ENCODE measurements around the gene DOCK3. TPM values are rescaled to one million over a fixed set of nuclear protein-coding genes. Genes with fewer than 3 reads are reported as not detected.
"Not testable (repeated sequence)": the region's sequence is repeated elsewhere in the genome, so short reads cannot be mapped to it uniquely, and the experiment has no call there.

DOCK3 gene
- total and polyA plus RNA-seq, 9 donors, result 0.04 to 0.71 (median 0.27) TPM; not detected in 1

DNA sequence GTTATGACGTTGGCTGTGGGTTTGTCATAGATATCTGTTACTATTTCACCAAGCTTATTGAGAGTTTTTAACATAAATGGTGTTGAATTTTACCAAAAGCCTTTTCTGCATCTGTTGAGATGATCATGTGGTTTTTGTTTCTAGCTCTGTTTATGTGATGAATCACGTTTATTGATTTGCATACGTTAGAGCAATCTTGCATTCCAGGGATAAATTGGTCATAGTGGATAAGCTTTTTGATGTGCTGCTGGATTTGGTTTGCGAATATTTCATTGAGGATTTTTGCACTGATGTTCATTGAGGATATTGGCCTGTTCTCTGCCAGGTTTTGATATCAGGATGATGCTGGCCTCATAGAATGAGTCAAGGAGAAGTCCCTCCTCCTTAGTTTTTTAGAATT is 117.8 kb downstream of the DOCK3 start:
- TF ChIP-seq, protein P1, sequence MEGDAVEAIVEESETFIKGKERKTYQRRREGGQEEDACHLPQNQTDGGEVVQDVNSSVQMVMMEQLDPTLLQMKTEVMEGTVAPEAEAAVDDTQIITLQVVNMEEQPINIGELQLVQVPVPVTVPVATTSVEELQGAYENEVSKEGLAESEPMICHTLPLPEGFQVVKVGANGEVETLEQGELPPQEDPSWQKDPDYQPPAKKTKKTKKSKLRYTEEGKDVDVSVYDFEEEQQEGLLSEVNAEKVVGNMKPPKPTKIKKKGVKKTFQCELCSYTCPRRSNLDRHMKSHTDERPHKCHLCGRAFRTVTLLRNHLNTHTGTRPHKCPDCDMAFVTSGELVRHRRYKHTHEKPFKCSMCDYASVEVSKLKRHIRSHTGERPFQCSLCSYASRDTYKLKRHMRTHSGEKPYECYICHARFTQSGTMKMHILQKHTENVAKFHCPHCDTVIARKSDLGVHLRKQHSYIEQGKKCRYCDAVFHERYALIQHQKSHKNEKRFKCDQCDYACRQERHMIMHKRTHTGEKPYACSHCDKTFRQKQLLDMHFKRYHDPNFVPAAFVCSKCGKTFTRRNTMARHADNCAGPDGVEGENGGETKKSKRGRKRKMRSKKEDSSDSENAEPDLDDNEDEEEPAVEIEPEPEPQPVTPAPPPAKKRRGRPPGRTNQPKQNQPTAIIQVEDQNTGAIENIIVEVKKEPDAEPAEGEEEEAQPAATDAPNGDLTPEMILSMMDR (IDR thresholded peaks at IDR 0.05), result no peak
- TF ChIP-seq EP300 (IDR thresholded peaks at IDR 0.05), result no peak
- no peak for TF ChIP-seq POLR2A (IDR thresholded peaks at IDR 0.05)
- Histone ChIP-seq H3K4me1 (ENCODE audit: insufficient read depth) (no peaks in the 10 kb centered on the region), H3K9me3 (no peaks in the 10 kb centered on the region), H3K27ac (no peak overlapping the region), H3K36me3 (no peaks in the 10 kb centered on the region), H3K4me3 (no peak overlapping the region), H3K27me3 (no peaks in the 10 kb centered on the region)
- no peak for DNase-seq
- WGBS, 3 donors, result 61 to 79% (median 78%) methylated on average over 4 of the region's 4 CpGs
- intact Hi-C loops (cut with DNase I), result no loop called here

DNA sequence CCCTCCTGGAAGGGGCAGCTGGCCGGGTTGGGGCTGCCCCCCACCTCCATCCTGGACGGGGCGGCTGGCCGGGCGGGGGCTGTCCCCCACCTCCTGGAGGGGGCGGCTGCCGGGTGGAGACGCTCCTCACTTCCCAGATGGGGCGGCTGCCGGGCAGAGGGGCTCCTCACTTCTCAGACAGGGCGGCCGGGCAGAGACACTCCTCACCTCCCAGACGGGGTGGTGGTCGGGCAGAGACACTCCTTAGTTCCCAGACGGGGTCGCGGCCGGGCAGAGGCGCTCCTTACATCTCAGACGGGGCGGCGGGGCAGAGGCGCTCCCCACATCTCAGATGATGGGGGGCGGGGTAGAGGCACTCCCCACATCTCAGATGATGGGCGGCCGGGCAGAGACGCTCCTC is 129.1 kb downstream of the DOCK3 start:
- WGBS, 3 donors, result 97 to 98% (median 98%) methylated on average over 25 to 27 of the region's 27 CpGs
- intact Hi-C loops (cut with DNase I); H3K4me1 ChIP-seq (ENCODE audit: insufficient read depth); H3K36me3 ChIP-seq; H3K27me3 ChIP-seq; H3K9me3 ChIP-seq; DNase-seq; H3K27ac ChIP-seq; H3K4me3 ChIP-seq: not testable (repeated sequence)

DNA sequence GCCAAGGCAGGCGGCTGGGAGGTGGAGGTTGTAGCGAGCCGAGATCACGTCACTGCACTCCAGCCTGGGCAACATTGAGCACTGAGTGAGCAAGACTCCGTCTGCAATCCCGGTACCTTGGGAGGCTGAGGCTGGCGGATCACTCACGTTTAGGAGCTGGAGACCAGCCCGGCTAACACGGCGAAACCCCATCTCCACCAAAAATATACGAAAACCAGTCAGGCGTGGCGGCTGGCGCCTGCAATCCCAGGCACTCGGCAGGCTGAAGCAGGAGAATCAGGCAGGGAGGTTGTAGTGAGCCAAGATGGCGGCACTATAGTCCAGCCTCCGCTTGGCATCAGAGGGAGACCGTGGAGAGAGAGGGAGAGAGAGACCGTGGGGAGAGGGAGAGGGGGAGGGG is 129.6 kb downstream of the DOCK3 start:
- H3K4me1 ChIP-seq (ENCODE audit: insufficient read depth); H3K36me3 ChIP-seq; intact Hi-C loops (cut with DNase I); DNase-seq; H3K4me3 ChIP-seq; H3K27ac ChIP-seq; H3K27me3 ChIP-seq; H3K9me3 ChIP-seq: not testable (repeated sequence)
- WGBS, 3 donors, result 93 to 95% (median 93%) methylated on average over 20 of the region's 20 CpGs

DNA sequence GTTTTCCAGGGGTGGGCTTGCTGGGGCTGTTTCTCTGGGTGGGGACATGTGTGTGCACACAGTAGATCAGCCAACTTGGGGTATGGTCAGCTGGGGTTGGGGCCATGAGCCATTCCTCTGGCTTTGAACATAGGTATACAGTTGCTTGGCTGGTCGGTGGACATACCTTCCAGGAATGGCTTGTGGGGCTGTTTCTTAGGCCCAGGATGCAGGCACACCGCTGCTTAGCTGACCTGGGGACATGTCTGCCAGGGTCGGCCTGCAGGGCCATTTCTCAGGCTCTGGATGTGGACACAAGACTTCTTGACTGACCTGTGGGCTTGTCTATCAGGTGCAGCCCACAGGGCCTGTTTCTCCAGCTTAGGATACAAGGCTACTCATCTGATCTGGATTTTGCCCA is 130.6 kb downstream of the DOCK3 start:
- 60 to 87% (median 65%) methylated on average over 3 of the region's 3 CpGs for WGBS, 3 donors
- Histone ChIP-seq H3K36me3 (no peaks in the 10 kb centered on the region), H3K27me3 (no peaks in the 10 kb centered on the region), H3K27ac (no peak overlapping the region), H3K4me1 (ENCODE audit: insufficient read depth) (no peaks in the 10 kb centered on the region), H3K4me3 (no peak overlapping the region), H3K9me3 (no peaks in the 10 kb centered on the region)
- TF ChIP-seq POLR2A (IDR thresholded peaks at IDR 0.05), result no peak
- TF ChIP-seq EP300 (IDR thresholded peaks at IDR 0.05), result no peak
- TF ChIP-seq, protein P1 (IDR thresholded peaks at IDR 0.05), result no peak
- no peak for DNase-seq
- intact Hi-C loops (cut with DNase I), result no loop called here

DNA sequence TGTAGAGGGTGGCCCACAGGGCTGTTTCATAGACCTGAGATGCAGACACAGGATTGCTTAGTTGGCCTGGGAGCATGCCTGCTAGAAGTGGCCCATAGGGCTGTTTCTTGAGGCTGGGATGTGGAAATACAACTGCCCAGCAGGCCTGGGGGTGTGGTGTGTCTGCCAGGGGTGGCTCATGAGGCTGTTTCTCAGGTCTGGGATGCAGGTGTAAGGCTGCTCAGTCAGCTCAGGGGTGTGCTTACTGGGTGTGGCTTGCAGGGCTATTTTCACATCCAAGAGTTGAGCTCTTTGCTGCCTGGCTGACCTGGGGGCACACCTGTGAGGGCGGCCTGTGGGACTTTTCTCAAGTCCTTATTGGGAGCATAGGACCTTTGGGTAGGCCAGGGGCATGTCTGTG is 131.3 kb downstream of the DOCK3 start:
- intact Hi-C loops (cut with DNase I), result no loop called here
- H3K4me1 ChIP-seq (ENCODE audit: insufficient read depth), result no peaks in the 10 kb centered on the region
- no peak overlapping the region for H3K27ac ChIP-seq
- no peak for DNase-seq
- no peaks in the 10 kb centered on the region for H3K9me3 ChIP-seq
- TF ChIP-seq POLR2A (IDR thresholded peaks at IDR 0.05) (no peak), EP300 (IDR thresholded peaks at IDR 0.05) (no peak)
- TF ChIP-seq, protein P1 (IDR thresholded peaks at IDR 0.05), result no peak
- no peaks in the 10 kb centered on the region for H3K36me3 ChIP-seq
- H3K4me3 ChIP-seq, result no peak overlapping the region
- 74 to 100% (median 81%) methylated on average over 1 of the region's 1 CpG for WGBS, 3 donors
- H3K27me3 ChIP-seq, result no peaks in the 10 kb centered on the region

DNA sequence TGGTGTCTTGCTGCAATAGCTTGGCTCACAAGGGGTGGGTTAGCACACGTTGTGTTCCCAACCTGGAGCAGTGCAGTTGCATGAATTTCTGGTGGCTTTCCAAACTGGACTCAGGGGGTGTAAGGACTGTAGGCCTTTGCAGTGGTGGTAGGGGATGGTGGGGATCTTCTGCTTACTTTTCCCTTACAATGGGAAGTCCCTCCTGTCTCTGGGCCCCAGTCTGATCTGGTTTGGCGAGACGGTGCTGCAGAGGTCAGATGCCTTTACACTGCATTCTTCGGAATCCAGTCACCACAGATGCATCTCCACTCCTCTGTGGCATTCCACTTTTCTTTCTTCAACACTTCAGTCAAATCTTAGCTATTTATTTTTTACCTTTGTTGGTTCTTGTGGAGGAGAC is 132.1 kb downstream of the DOCK3 start:
- TF ChIP-seq POLR2A (IDR thresholded peaks at IDR 0.05), result no peak
- TF ChIP-seq, protein P1 (IDR thresholded peaks at IDR 0.05), result no peak
- no peak for TF ChIP-seq EP300 (IDR thresholded peaks at IDR 0.05)
- intact Hi-C loops (cut with DNase I), result no loop called here
- H3K36me3 ChIP-seq, result no peaks in the 10 kb centered on the region
- no peaks in the 10 kb centered on the region for H3K9me3 ChIP-seq
- H3K27ac ChIP-seq, result no peak overlapping the region
- no peak overlapping the region for H3K4me3 ChIP-seq
- H3K27me3 ChIP-seq, result no peaks in the 10 kb centered on the region
- H3K4me1 ChIP-seq (ENCODE audit: insufficient read depth), result no peaks in the 10 kb centered on the region
- 43 to 48% (median 45%) methylated on average over 4 of the region's 4 CpGs for WGBS, 3 donors
- DNase-seq, result no peak

Data from ovary (tissue), 9 donors.